Cerebellar nuclear complex (tissue), 1 donor: ENCODE data around the gene ATP1B3.
A peak's percentile ranks its signal among the peaks of the same experiment; 100 is the strongest.
"Not testable (repeated sequence)": the region's sequence is repeated elsewhere in the genome, so short reads cannot be mapped to it uniquely, and the experiment has no call there.

Experiments used
- DNase-seq, 2 experiments: peaks; one replicate each; lab custom pipeline; 2025; lab: John Stamatoyannopoulos, UW

The ATP1B3 gene

DNA sequence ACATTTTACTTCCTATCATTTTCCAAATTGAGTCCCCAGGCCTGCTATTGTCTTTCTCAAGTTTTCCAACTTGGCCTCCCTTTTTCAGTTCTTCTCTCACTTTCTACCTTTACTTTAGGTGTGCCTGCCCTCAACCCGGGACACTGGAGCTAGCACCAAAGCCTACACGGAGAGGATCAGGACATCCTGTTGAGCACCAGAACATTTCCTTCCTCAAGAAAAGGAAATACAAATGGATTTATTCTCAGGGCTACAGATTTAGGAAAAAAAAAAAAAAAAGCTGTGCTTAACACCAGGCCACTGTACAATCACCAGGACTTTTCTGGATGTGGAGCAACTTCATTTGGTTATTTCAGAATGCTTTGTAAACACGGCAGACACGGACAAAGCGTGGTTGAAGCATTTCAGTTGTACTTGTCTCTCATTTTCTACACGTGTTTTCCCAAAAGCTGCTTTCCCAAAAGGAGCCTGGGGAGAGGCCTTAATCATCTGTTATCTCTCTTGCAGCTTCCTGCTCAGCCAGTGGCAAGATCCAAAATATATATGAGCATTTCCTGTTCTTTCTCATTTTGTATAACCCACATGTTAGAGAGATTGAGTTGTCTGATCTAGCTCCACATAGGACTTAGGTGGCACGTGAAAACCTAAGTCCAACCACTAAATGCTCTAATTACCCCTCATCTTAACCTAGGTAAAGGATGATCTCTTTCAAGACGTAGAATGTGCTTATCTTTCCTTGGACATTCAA lies 15.5 kb upstream of the ATP1B3 start:
- DNase-seq, result no peak

DNA sequence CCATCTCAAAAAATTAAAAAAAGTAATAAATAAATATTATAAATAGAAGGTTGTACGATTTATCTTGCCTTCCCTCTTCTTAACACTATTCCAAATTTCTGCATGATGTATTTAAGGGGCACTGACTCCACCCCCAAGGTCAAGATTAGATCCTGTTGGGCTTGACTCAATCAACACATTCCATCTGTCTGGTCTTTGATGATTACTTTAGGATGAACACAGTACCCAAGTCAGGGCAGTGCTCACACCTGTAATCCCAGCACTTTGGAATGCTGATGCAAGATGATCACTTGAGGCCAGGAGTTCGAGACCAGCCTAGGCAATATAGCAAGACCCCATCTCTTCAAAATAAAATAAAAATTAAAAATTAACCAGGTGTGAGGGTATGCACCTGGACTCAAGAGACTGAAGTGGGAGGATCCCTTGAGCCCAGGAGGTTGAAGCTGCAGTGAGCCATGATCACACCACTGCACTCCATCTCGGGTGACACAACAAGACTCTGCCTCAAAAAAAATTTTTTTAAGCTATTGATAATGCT lies 14.1 kb upstream of the ATP1B3 start:
- DNase-seq, result no peak

DNA sequence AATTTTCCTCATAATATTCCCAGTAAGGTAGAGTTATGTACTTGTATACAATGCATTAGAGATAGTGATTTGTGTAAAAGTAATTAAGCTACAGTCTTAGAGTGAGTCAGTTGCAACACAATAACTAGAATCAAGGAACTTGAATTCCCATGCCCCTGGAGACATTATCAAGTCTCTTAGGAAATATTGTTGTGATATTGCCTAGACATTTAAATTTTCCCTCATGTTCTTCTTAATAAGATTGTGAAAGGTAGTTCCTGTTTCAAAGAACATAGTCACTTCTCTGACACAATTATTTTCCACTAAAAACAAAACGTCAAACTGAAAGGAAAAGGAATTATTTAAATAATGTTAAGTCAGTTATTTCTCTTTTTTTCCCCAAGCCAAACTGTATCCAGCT lies 13.0 kb upstream of the ATP1B3 start:
- DNase-seq, result no peak

DNA sequence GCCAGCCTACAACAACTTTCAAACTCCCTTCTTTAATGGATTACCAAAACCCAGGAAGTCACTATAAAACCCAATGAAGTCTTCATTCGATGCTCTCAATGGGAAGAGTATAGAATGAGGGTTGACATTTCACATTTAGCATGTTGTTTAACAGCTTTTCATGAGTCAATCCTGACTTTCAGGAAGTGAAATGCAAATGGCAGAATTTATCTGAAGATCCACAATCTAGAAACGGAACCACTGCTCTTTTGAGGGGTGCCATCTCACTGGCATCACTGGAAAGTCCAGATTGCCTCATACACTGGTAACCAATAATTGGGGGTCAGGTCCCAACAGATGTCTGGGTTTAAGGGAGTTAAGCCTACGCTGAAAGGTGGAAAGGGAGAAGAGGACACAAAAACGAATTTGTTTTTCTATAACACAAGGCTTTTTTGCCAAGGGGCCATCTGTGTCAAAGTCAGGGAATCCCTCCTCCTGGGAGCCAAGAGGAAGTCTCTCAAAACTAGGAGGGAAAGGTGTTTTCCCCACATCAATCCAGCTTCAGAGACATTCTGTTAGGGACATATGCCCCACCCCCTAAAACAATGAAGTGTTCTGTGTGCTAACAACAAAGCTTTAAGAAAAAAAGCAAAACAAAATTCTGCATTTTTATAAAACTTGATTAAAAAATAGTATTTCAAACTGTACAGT lies 12.0 kb upstream of the ATP1B3 start:
- no peak for DNase-seq

DNA sequence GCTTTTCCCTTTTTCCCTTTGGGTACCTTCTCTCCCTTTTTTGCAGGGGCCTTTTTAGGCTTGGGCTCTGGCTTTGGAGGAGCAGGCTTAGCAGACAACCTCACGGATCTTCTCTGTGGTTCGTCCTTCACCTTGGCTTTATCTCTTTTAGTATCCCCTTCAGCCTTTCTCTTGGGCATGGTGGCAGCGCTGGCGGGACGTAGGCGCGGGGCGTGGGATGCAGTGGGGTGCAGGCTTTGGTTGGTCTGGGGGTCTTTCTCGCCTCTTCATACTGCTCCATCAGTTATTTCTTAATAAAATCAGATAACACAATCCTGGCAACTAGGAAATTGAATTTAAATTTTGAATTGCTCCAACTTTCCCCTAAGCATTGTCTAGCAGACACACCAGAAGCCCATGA lies 11.3 kb upstream of the ATP1B3 start:
- DNase-seq, result no peak

DNA sequence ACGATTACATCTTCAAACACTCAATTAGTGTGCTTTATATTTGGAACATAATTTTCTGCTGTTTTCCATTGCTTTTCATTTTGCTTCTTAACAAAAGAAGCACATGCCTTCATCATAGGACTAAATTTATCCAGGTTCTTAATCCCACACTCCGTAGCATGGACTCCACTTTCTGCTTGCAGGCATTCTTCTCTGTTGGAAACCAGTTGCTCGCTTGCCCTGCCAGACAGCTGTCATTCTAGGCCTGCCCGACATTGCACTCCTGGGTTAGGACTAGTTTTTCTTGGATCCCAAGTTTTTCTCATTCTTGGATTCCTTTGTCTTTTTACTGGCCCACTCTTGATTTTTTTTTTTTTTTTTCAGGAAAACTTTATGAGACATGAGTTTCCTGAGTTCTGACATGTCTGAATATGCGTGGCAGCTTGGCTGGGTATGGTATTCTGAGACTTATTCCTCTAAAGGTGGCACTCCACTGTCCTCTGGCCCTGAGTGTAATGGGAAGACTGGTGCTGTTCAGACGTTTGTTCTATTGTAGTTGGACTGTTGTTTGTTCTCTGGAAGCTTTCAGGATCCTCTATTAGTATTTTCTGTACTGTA lies 6.3 kb upstream of the ATP1B3 start:
- no peak for DNase-seq

DNA sequence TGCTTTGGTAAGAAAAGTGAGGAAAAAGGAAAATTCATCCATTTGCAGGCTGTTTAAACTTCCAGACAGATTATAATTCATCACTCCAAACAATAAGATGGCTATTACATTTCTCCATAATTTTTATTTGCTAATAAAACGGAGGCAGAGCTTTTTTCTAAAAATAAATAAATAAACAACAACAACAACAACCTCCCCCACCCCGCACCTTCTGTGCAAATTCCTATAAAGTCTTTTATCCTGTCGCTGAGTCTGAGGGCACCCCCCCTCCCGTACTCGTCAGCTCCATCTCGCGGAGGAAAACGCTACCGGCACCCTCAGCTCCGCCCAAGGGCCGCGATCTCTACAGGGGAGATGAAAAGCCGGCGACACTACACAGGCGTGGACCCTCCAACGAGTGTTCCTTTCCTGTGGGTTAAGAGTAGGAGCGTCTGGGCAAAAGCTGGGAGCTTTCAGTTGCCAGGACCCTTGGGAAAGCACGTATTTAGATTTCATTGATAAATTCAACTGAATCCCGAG lies 1.0 kb upstream of the ATP1B3 start:
- DNase-seq, result peak; percentile 31 to 71

DNA sequence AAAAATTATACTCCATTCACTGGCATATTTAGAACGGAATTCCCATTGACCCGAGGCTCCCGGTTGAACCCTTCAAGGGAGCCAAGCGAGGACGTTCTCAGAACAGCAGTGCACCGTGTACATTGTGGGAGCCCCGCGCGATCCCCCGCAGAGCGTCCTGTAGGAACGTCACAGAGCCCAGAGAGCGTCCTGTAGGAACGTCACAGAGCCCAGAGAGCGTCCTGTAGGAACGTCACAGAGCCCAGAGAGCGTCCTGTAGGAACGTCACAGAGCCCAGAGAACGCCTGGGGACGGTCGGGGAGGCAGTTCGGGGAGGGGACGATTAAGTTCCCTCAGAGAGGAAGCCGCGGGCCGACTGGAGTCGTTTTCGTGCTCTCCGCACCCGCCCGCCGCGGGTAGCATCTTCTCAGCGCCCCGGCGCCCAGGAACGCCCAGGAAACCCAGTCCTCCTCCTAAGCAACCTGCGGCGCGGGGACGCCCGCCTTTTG lies 506 bp upstream of the ATP1B3 start:
- no peak for DNase-seq

DNA sequence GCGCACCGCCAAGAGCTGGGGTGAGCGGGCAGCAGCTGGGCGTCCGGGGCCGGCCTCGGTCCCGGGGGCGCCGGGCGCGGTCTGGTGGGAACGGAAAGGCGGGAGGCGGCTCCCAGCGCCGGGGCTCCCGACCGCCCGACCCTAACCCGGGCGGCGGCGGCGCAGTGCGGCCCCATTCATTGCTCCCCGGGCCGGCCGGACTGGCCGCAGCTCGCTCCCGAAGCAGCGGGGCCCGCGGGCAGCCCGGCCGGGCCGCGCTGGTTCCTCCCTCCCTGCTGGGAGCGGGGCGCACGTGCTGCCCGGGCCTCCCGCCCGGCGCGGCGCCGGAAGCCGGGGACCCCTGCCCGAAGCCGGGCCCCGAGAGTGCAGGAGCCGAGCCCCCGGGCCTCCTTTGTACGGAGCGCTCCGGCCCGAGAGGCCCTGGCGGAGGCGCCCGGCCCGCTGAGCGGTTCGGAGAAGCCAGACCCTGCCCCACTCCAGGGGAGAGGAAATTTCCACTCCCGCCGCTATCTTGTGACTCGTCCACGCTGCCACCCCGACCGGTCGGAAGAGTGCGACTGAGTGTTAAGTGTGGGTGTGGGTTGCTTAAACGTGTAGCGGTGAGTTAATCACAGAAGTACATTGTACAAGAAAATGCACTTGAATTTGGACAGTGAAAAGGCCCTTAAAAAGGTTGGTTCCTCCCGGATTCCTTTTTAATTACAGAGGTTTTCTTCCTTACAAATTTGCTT lies 613 bp downstream of the ATP1B3 start:
- no peak for DNase-seq

DNA sequence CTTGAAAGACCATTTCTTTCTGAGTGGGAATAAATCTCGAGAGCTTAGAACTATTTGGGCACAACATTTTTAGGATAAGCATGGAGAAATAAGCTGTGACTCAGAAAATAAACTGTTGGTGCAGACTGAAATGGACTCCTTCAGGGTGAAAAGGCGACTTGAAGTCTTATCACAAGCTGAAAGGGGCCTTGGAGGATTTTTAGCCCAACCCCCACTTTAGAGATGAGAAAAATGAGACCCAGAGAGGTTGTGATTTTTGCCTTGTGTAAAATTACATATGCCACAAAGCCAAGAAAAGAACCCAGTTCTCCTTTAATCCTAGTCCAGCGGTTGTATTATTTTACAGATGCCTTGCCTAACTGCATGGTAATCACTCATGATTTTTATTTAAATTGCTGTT lies 1.5 kb downstream of the ATP1B3 start:
- DNase-seq, result no peak

DNA sequence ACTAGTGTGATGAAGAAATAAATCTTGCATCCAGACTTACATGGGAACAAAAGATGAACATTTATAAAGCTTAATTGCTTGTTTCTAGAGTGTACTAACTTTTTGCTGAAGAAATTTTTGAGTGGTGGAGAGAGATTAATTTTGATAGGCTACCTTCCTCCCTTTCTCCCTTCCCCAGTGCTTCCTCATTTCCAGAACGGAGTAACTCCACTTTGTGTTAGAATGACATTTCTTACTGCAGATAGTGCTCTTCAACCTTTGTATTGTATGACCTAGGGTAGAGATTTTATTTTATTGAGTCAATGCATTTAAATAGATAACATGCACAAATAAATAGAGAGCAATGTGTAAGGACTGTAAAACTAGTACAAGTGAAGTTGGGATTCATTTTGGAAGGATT lies 1.9 kb downstream of the ATP1B3 start:
- no peak for DNase-seq

DNA sequence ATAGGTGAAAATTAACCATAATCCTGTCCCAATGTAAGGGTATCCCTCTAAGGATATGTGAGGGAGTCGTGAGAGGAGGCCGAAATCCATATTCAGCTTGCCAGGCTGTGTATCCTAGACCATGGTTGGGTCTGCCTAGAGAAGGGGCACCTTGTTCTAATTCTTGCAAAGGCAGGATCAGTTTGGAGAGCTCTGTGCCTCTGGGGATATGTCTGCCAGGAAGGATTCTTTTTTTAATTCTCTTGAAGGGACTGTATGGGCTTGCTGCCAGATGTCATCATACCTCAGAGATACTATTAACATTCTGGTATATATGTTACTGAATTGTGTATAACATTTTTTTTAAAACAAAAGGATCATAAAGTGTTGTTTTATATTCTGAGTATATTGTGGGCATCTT lies 2.4 kb downstream of the ATP1B3 start:
- DNase-seq, result no peak

DNA sequence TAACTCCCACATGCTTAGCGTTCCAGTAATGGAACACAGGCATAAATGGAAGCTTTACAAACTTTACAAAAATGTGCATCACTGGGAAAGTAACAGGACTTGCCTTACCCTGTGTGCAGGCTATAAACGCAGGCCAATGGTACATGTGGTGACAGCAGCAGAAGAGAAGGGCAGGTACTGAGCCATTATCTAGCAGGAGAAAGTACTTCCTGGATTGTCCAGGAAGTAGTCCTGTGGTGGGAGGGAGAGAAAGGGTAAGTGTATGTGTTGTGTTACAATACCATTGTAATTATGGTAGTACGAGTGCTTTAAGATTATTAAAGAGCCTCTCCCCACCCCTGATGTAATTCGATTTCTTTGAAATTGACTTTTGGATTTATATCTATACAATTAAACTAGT lies 5.3 kb downstream of the ATP1B3 start:
- DNase-seq, result no peak

DNA sequence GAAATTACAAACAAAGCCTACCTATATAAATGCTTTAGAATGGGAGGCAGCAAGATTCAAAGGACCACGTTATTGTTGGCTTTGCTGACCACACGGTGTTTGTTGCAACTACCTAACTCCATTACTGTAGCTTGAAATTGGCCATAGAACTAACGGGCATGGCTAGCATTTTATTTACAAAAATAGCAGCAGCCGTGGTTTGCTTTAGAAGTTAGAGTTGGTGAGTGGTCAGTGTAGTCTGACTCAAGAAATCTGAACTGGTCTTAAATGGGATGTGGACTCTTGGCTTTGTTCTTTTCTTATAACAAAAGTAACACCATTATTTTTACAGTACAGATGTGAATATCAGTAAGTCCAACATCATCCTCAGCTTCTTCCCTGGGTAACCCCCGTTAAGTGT lies 10.6 kb downstream of the ATP1B3 start:
- DNase-seq, result no peak

DNA sequence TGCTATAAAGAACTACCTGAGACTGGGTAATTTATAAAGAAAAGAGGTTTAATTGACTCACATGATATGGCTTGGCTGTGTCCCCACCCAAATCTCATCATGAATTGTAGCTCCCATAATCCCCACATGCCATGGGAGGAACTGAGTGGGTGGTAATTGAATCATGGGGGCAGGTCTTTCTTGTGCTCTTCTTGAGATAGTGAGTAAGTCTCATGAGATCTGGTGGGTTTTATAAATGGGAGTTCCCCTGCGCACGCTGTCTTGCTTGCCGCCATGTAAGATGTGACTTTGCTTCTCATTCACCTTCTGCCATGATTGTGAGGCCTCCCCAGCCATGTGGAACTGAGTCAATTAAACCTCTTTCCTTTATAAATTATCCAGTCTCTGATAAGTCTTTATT lies 12.1 kb downstream of the ATP1B3 start:
- not testable (repeated sequence) for DNase-seq

DNA sequence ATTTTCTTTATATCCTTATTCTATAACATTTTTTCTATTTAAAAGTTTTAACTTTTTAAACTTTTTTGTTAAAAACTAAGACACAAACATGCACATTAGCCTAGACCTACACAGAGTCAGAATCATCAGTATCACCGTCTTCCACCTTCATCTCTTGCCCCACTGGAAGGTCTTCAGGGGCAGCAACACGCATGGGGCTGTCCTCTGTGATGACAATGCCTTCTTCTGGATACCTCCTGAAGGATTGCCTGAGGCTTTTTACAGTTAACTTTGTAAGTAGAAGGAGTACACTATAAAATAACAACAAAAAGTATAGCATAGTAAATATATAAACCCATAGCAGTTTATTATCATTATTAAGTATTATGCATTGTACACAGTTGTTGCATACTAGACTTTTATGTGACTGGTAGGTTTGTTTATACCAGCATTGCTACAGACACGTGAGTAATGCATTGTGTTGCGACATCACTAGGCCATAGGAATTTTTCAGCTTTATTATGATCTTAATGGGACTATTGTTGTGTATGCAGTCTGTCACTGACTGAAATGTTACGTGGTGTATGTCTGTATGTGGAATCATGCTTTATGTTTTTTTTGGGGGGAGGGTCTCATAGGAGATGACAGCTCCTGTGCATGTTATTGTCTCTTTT lies 18.2 kb downstream of the ATP1B3 start:
- DNase-seq, result no peak

DNA sequence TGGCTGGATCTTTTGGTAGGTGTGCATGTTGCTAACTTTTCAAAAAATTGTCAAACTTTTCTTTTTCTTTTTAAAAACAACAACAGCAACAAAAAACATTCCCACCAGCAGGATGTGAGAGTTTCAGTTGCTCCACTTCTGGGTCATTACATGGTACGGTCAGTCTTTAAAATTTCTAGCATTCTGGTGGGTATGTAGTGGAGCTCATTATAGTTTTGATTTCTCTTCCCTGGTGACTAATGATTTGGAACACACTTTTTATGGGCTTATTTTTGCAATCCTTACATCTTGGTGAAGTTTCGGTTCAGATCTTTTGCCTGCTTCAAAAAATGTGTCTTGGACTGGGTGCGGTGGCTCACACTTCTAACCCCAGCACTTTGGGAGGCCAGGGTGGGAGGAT lies 19.3 kb downstream of the ATP1B3 start:
- DNase-seq, result no peak

DNA sequence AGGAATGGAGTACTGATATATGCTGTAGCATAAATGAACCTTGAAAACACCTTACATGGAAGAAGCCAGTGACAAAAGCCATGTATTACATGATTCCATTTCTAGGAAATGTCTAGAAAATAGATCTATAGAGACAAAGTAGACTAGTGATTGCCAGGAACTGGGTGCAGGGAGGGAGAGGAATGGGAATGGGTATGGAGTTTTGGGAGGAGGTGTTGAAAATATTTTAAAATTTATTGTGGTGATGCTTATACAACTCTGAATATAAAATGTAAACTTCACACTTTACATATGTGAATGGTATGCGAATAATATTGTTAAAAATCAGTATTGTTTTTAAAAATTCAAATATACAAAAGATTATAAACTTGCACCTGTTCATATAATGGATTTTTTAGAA lies 22.5 kb downstream of the ATP1B3 start:
- DNase-seq, result no peak

DNA sequence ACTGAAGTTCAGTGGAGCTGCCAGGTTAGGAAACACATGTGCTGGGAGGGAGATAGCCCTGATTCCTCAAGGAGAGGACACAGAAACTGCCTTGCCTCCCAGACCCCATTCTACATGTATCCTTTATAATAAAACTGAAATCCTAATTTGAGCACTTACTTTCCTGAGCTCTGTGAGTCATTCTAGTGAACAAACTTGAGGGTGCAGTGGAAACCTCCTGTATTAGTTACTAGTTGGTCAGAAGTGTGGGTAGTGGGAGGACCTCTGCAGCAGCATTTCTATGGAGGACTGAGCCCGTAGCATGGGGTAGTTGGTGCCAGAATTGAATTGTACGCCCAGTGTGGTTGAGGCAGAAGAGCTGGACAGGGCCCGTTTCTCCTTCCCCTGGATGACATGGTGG lies 23.9 kb downstream of the ATP1B3 start:
- no peak for DNase-seq

DNA sequence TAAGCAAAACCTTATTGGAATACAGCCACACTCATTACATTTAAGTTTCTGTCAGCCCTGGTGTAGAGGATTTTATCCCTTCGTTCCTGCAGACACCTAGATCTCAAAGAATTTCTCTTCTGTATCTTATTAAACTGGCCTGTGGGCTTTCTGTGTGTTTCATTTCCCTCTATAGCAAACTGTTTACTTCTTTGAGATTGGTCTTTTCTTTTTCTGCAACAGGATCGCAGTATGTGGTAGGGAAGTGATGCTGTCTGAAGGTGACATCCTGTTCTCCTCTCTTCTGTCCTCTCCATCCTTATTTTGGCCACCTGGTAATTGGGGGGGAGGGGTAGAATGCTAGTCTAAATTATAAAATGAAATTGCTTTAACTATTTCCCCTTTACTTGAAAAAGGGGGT lies 25.5 kb downstream of the ATP1B3 start:
- no peak for DNase-seq

DNA sequence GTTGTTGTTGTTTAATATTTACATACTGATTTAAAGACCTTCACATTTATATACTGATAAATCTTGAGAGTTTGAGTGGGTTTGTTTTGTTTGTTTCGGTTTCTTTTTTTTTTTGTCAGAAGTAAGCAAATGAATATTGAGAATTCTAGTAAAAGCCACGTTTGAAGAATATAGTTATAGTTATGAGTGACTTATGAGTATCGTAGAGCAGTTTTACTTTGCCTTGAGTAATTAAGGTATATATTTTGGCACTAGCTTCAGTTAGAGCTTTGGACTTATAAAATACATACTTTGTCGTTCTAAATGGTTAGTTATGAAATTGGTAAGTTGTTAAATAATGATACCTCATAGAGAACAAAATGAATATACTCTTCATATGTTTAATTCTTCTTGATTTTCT lies 27.8 kb downstream of the ATP1B3 start:
- no peak for DNase-seq

DNA sequence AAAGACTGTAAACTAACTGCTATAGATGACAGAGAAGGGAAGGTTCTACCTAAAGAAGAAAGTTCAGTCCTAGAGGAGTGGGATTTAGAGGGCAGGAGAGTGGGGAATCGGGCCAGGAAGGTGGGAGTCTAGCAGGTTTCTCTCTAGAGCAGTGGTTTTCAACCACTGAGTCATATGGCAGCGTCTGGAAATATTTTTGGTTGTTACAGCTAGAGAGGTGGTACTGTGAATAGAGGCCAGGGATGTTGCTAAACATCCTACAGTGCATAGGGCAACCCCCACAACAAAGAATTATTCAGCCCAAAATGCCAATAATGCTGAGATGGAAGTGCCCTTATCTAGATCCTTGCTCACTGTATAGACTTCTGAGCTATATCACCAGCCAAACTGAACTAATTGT lies 28.7 kb downstream of the ATP1B3 start:
- DNase-seq, result no peak
